Lung microvascular endothelial cell (primary cell): ENCODE data around the gene HIC2. TPM values are rescaled to one million over a fixed set of nuclear protein-coding genes. Genes with fewer than 3 reads are reported as not detected.
"Not testable (repeated sequence)": the region's sequence is repeated elsewhere in the genome, so short reads cannot be mapped to it uniquely, and the experiment has no call there.

Experiments used
- DNase-seq, 2 donors: peaks; one replicate each; pipeline versions ENCODE4 v3.0.0 to v3.0.0-alpha.2; 2010; ENCODE audit warnings: low read depth in 2 of 2
- total RNA-seq: library from RNA; depleted of rRNA; stranded (reverse); fragments of >200 nt; gene quantifications from 2 replicates; pipeline ENCODE4 v1.2.1, GENCODE V29; 2014

HIC2 gene
- total RNA-seq, 1 donor from 2014 or later = 3.2 TPM

DNA sequence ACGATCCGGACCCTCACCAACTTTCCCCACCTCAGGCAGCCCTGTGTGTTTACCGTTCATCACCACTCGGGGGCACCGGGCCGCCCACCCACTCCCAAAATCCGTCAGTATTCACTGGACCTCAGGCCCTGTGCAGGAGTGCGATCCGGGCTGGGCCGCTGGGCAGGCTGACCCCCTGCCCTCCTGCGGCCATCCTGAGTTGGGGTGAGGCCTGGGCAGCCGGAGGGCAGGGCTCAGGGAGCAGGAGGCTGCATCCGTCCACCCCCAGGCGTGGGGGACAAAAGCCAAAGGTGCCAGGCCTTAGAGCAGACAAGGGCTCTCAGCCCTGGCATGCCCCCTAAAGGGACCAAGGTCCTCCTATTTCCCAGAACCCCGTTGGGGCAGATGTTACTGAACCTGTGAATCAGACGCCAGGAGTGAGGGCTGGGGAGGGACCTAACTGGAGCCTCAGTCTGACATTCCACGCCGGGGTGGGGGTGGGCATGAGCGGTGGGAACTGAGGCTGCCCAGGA is 33.2 kb downstream of the HIC2 start:
- DNase-seq = no peak

DNA sequence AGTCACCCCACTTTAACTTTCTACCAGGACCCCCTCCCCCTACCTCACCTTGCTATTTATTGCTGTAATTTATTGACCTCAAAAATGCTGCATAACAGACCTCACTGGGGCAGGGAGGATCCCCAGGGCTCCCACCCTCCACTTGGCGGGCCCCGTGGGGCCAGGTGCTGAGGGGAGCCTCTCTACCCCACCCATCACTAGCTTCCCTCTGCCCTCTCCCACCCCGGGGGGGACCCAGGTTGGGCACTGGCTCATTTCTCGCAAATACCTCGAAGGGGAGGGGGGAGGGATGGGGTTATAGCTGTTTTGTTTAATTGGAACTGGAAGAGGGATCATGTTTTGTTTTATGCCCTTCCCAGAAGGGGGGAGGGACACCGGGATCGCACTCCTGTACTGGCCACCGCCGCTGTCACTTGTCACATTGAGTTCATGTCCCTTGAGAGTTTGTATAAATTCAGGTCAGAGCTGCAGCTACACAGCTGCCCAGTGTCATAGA is 33.7 kb downstream of the HIC2 start:
- DNase-seq = no peak

DNA sequence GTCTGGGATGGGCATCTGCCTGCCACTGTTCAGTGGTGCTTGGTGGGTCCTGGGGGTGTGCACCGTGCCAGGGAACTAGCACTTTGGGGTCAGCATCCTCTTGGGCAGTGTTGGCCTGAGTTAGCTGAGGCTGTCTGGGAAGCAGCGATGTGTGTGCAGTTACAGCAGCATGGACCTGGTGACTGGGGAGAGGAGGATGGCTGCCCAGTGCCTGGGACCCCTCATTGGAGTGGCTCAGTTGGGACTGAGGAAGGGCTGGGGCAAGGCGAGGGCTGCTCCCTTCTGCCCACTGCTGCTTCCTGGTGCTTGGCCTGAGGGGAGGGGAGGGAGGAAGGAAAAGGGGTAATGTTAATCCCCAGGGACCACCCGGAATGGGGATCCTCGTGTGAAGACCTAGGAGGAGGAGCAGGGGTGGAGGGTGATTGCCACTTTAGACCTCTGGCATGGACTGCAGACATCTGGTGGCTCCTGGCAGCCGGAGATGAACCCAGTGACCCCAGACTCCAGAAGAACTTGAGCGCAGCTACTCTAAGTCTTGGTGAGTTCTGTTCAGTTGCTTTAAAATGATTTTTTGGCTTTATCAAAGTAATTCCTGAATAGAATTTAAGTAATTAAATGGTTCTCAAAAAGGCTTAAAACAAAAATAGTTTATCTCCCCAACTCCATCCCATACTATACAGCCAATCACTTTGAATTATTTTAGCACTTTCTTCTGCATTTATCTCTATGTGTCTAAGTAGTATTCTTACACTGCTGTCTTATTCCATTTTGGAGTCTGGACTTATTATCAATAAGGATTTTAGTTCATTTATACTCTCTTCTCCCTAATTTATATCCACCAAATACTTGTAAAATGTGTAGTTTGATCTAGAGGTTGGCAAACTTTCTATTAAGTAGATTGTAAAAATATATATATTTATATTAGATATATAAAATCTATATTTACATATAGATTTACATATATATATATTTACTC is 34.7 kb downstream of the HIC2 start:
- no peak for DNase-seq

DNA sequence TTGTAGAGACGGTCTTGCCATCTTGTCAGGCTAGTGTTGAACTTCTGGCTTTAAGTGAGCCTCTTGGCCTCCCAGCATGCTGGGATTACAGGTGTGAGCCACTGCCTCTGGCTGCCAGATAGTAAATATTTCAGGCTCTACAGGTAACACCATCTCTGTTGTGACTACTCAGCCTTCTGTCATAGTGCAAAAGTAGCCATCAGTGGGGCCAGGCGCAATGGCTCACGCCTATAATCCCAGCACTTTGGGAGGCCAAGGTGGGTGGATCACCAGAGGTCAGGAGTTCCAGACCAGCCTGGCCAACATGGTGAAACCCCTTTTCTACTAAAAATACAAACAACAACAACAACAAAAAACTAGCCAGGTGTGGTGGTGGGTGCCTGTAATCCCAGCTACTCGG is 35.5 kb downstream of the HIC2 start:
- not testable (repeated sequence) for DNase-seq

DNA sequence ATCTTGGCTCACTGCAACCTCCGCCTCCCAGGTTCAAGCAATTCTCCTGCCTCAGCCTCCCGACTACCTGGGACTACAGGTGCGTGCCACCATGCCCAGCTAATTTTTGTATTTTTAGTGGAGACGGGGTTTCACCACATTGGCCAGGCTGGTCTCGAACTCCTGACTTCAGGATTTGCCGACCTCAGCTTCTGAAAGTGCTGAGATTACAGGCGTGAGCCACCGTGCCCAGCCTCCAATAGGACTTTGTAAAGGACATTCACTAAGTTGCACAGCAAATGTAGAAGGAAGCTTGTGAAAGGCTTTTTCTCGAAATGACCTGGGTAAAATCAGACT is 37.8 kb downstream of the HIC2 start:
- DNase-seq = not testable (repeated sequence)

DNA sequence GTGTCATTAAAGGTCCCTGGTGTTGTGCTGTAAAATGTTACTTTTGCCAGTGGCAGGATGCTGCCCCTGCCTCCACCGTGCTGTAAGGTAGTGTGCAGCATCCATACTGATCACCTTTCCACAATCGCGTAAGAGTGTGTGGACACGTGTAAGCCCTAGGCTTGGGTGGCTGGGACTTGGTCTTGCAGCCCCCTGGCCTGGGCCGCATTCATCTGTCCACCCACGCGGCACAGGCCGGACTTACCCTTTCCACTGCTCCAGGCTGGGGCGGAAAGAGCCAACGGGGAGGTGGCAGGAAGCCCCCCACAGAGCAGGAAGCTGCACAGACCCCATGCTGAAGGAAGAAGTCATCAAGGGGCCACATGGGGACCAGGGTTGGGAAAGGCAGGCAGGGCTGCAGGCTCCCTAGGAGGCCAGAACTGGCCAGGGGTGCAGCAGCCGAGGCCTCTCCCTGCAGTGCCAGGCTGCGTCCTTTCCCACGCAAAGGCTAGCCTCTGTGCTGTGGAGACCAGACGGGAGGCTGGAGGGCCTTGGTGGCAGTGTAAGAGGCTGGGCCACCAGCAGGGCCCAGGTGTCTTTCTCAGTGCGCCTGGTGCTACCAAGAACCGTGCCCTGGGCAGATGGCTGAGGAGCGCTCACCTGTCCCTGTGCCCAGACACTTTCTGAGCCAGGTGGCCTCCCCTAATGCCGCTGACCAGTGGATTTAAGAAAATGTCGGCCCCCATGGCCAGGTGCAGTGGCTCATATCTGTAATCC is 38.3 kb downstream of the HIC2 start:
- DNase-seq = no peak

DNA sequence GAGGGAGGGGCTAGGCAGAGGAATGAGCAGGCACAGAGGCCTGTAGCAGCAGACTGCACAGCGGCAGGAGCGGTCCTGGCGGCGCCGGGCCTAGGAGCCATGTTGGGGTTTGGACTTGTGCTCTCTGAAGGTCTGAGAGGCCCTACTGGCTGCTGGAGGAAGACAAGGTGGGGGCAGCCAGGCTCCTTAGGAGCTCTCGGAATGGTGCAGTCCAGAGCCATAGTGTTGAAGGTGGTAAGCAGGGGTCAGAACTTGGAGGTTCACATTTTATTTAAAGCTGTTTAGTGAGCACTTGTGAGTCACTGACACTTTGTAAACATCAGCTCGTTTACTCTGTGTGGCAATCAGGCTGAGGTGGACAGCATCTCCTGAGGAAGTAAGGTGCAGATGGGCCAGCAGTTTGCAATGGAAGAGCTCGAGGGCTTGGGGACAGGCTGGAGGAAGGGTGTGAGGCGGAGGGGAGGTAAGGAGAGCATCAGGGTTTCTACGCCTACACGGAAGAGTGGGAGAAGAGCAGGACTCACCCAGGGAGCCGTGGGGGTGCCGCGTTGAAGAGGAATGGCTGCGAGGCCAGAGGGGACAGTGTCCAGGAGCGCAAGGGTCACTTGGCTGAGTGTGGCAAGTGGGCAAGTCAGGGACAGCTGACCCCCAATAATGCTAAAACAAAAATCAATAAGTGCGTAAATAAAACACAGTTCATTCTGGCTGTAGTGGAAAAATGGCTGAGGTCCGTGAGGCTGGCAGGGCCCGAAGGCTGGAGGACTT is 40.0 kb downstream of the HIC2 start:
- DNase-seq = no peak

DNA sequence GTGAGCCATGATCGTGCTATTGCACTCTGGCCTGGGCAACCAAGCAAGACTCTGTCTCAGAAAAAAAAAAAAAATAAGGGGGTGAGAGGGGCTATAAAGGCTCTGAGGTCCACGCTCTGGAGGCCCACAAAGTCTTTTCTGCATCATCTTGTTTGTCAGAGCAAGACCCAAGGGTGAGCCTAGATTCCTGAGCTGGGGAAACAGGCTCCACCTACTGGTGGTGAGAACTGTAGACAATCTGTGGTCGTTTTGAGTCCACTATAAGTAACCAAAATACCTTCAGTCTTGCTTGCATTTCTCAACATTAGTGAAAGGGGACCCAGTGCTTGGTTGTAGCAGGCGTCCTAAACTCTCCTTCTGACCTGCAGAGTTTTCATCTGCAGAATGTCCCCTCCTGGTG is 45.5 kb downstream of the HIC2 start:
- DNase-seq = not testable (repeated sequence)

DNA sequence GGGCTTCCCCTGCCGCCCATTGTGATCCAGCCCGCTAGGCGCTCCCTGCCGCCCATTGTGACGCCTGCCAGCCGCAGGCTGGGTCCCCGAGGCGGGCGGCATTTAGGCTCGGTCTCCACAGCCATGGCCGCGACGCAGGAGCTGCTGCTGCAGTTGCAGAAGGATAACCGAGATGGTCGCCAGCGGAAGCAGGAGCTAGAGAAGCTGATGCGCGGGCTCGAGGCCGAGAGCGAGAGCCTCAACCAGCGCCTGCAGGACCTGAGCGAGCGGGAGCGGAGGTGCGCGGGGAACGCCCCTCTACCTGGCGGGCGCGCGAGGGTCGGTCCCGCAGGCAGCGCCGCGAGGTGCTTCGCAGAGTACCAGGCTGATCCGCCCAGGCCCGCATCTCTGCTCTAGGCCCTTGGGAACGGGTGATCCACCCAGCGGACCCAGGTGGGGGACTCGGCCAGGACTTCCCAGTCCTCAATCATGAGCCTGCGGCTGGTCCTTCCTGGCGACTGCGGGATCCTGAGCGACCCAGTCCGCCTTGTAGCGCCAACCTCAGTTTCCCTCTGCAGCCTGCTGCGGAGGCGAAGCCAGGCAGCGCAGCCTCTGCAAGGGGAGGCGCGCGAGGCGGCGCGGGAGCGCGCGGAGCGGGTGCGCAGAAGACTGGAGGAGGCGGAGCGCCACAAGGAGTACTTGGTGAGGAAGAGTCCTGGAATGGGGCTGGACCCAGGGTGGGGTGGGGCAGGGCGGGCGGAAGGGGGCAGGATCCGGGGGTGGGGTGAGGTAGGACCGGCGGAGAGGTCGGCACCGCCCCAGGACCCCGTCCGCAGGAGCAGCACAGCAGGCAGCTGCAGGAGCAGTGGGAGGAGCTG is 50.4 kb downstream of the HIC2 start, which contains the start of gene TMEM191C:
TSS of gene TMEM191C (plus strand) at position 51 of the 857 bp plus-strand sequence. CDS start at position 124, 73 bp downstream.
- DNase-seq = not testable (repeated sequence)

DNA sequence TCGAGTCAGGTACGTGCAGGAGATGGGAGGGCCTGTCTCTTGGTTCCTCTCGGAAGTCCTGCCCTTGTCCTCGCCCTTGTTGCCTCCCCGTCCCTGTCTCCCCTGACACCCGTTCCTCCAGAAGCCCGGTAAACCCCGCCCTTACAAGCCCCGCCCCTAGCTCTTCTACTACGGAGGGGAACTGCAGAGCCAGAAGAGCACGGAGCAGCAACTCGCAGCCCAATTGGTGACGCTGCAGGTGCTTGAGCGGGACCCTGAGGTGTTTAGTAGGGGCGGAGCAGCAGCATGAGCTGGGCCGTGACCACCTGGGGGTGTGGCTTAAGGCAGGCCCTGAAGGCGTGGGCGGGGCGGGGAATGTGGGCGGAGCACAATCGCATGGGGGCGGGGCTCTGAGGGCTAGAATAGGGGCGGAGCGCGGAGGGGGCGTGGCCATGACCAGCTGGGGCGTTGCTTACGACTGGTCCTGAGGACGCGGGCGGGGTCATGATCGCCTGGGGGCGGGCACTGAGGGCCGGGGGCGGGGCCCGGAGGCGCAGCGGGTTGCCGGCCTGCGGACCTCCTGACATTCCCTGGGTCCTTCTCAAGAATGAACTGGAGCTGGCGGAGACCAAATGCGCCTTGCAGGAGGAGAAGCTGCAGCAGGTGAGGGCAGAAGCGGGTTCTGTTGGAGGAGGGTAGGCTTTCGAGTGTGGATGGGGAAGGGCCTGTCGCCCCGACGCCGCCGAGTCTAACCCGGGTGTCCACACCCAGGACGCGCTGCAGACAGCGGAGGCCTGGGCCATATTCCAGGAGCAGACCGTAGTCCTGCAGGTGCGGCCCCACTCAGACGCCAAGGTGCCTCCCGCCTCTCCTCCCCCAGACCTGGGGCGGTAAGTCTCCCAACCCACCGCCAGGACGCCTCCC is 51.3 kb downstream of the HIC2 start:
- peak; percentile 73 to 79 for DNase-seq

DNA sequence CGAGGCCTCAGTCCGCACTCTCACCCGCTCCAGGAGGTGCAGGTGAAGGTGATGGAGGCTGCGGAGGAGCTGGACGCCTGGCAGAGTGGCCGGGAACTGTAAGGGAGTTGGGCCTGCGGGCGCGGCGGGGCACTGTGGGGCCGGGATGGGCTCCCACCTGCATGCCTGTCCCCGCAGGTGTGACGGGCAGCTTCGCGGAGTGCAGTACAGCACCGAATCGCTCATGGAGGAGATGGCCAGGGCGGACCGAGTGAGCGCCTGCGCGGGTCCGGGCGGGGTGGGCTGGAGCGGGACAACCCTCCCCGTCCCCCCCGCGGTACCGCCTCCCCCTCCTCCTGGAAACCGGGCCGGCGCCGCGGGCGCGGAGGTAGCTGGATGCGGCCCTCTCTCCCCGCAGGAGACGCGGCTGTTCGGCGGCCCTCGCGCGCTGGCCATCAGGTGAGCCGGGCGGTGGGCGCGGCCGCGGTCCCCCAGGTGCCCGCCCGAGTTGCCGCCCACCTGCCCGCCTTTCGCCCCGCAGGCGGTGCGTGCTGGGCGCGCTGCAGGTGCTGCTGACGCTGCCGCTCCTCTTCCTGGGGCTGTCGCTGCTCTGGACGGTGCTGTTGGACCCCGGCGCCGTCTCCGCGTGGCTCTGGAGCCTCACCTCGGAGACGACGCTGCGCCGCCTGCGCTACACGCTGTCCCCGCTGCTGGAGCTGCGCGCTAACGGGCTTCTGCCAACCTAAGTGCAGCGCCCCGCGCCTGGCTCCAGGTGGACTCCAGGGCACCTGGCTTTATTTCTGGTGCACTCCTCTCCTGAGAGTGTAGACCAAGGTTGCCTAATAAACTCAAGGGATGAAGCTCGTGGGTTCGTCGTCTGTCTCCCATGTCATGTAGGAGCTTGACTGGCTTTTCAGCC is 52.2 kb downstream of the HIC2 start:
- DNase-seq = not testable (repeated sequence)

DNA sequence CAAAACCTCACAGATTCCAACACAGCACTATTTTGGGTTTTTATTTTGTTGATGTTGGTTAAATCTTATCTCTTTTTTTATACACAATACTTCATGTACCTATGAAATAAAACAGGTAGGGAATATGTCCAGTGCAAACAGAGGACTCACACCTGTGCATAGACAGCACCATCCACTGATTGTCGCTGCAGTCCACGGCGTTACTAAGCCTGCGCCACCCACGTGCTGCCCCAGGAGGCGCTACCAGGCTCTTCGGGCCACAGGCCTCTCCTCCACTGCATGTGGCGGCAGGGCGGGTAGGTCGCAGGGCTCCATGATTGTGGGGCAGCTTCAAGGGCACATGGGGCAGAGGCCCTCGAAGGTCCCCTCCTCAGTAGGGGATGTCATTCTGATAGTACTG is 55.8 kb downstream of the HIC2 start:
- DNase-seq = not testable (repeated sequence)

DNA sequence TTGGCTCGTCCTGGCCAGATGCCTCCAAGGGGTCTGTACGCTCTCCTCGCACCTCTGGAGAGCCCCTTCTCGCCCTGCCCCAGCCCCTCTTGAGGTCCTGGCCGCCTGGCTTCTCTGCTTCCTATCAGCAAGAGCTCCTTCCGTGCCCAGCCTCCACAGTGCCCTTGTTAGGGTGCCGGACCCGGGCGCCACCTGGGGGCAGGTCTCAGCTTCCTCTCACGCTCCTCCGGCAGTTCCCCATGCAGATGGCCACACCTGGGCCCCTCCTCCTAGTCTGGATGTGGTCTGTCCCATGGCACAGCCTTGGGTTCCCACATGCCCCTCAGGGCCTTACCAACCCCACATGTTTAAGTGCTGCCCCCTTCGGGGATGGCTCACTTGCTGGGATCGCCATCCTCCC is 56.5 kb downstream of the HIC2 start:
- DNase-seq = not testable (repeated sequence)

DNA sequence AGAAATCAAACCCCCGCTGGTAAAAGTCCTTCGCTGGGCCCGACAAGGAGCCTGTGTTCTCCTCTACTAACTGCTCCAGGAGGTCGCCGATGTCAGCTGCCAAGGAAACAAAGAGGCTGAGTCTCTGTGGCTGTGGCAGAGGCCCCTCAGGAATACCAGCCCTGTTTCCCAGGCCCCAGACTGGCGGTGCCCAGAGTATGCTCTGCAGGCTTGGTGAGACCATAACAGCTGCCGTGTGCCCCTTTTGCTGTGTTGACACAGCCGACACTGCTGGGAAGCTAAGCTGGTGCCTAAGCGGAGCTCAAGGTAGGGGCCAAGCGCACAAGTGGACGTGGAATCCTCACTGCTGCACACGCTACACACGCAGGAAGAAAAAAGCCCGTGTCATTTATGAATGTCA is 66.9 kb downstream of the HIC2 start:
- not testable (repeated sequence) for DNase-seq

DNA sequence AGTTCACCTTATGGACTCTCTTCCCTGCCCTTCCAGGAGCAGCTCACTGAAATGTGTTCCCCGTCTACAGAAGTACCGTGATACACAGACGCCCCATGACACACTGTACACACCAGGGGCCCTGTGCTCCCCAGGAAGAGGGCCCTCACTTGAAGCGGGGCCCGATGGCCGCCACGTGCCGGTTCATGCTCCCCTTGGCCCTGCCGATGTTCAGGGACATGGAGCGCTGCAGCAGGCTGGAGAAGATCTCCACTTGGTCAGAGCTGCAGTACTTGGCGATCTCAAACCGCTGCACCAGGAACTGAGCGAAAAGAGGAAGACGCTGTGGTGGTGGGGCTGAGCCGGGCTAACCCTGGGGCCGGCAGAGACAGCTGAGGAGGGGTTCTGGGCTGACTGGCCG is 70.6 kb downstream of the HIC2 start:
- DNase-seq = not testable (repeated sequence)

DNA sequence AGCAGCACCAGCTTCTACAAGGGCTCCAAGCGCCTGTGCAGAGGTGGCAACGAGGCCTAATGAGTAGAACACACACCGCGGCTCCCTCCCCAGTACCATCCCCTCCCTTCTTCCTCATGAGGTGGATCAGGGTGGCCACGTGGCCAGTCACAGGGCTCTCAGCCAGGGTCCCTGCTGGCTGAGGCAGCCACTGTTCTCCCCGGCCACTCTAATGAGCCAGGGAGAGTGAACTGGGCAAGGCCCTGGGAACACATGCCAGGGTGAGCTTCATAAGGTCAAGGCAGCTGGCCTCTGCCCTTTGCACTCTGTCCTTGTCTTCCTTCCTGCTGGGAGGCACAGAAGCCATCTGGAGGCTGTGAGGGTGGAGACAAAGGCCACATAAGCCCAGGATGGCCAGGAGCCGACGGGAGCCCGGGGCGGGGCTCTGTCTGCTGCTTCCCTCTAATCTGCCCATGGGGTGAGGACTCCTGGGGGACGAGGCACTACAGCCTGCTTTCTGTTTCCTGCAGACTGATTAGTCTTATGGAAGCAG is 72.0 kb downstream of the HIC2 start:
- not testable (repeated sequence) for DNase-seq

DNA sequence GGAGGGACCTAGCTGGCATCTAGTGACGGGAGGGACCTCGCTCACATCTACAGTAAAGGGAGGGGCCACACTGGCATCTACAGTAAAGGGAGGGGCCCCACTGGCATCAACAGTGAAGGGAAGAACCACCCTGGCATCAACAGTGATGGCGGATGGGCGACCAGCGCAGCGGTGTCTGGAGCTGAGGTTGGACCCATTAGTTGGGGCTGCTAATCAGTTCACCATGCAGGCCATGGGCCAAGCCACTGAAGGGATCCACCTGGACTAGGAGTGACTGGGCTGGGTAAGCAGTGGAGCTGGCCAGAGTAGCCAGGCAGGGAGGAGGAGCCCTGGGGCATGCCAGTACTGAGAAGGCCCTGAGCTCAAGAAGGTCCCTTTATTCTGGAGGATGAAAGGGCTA is 73.4 kb downstream of the HIC2 start:
- not testable (repeated sequence) for DNase-seq

DNA sequence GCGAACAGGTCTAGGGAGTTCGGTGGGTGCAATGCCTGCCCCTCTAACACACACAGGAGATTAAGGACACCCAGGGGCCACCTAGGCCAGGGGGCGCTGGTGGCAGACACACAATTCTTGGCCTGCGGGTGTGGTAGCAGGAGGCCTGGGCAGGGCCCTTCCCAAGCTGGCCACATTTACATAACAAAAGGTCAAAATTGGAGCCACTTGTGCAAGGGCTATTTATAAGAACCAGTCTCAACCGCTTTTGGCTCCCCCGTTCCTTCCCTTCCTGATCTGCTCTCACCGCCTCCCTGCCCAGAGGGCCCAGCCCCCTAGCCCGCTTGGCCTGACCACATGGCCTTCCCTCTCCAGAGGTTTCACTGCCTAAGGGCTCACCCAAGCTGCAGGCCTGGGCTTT is 75.1 kb downstream of the HIC2 start:
- not testable (repeated sequence) for DNase-seq
